ENCODE measurements around the gene ITGBL1.

Gene ITGBL1

GRCh38 chr13:101467415-101467814, 14.9 kb downstream of the ITGBL1 start:
- no peak for ATAC-seq (replicated peaks)
- H3K9me3 Mint-ChIP-seq: no peaks in the 10 kb centered on the region

GRCh38 chr13:101473458-101473857, 21.0 kb downstream of the ITGBL1 start:
- Mint-ChIP-seq H3K9me3 (no peaks in the 10 kb centered on the region), H3K27me3 (peaks cover 20 to 26% of the 10 kb centered on the region in 2 donors), H3K27ac (no peak overlapping the region), H3K4me3 (no peak overlapping the region), H3K36me3 (ENCODE audit: insufficient read depth) (no peaks in the 10 kb centered on the region), H3K4me1 (ENCODE audit: low read depth in 2 of 2) (no peaks in the 10 kb centered on the region)
- no peak for ATAC-seq (replicated peaks)
- no peak for DNase-seq

More at GRCh38 chr13:101467415-101467814, 14.9 kb downstream of the ITGBL1 start:
- DNase-seq: no peak
- no peaks in the 10 kb centered on the region for H3K4me1 Mint-ChIP-seq (ENCODE audit: low read depth in 2 of 2)
- no peak overlapping the region for H3K27ac Mint-ChIP-seq
- H3K27me3 Mint-ChIP-seq: peaks cover 9 to 15% of the 10 kb centered on the region in 2 donors
- H3K4me3 Mint-ChIP-seq: no peak overlapping the region
- peaks cover 3% of the 10 kb centered on the region for H3K36me3 Mint-ChIP-seq (ENCODE audit: insufficient read depth)

GRCh38 chr13:101474419-101474957, 22.0 kb downstream of the ITGBL1 start:
- H3K27ac Mint-ChIP-seq: no peak overlapping the region
- H3K4me1 Mint-ChIP-seq (ENCODE audit: low read depth in 2 of 2): no peaks in the 10 kb centered on the region
- ATAC-seq (replicated peaks): no peak
- DNase-seq: no peak
- H3K4me3 Mint-ChIP-seq: no peak overlapping the region
- H3K27me3 Mint-ChIP-seq: peaks cover 26 to 27% of the 10 kb centered on the region in 2 donors
- H3K36me3 Mint-ChIP-seq (ENCODE audit: insufficient read depth): no peaks in the 10 kb centered on the region
- H3K9me3 Mint-ChIP-seq: no peaks in the 10 kb centered on the region

GRCh38 chr13:101475536-101475935, 23.1 kb downstream of the ITGBL1 start:
- no peak overlapping the region for H3K27ac Mint-ChIP-seq

GRCh38 chr13:101481421-101481820, 28.9 kb downstream of the ITGBL1 start:
- DNase-seq: no peak
- no peak overlapping the region for H3K4me3 Mint-ChIP-seq
- ATAC-seq (replicated peaks): no peak
- no peak overlapping the region for H3K27ac Mint-ChIP-seq
- H3K9me3 Mint-ChIP-seq: no peaks in the 10 kb centered on the region
- H3K27me3 Mint-ChIP-seq: peaks cover 5 to 21% of the 10 kb centered on the region in 2 donors
- H3K36me3 Mint-ChIP-seq (ENCODE audit: insufficient read depth): no peaks in the 10 kb centered on the region
- H3K4me1 Mint-ChIP-seq (ENCODE audit: low read depth in 2 of 2): no peaks in the 10 kb centered on the region

More at GRCh38 chr13:101475536-101475935, 23.1 kb downstream of the ITGBL1 start:
- H3K27me3 Mint-ChIP-seq: peaks cover 26 to 34% of the 10 kb centered on the region in 2 donors
- no peak overlapping the region for H3K4me3 Mint-ChIP-seq
- DNase-seq: no peak
- no peak for ATAC-seq (replicated peaks)
- H3K36me3 Mint-ChIP-seq (ENCODE audit: insufficient read depth): no peaks in the 10 kb centered on the region
- H3K4me1 Mint-ChIP-seq (ENCODE audit: low read depth in 2 of 2): no peaks in the 10 kb centered on the region
- no peaks in the 10 kb centered on the region for H3K9me3 Mint-ChIP-seq

DNA sequence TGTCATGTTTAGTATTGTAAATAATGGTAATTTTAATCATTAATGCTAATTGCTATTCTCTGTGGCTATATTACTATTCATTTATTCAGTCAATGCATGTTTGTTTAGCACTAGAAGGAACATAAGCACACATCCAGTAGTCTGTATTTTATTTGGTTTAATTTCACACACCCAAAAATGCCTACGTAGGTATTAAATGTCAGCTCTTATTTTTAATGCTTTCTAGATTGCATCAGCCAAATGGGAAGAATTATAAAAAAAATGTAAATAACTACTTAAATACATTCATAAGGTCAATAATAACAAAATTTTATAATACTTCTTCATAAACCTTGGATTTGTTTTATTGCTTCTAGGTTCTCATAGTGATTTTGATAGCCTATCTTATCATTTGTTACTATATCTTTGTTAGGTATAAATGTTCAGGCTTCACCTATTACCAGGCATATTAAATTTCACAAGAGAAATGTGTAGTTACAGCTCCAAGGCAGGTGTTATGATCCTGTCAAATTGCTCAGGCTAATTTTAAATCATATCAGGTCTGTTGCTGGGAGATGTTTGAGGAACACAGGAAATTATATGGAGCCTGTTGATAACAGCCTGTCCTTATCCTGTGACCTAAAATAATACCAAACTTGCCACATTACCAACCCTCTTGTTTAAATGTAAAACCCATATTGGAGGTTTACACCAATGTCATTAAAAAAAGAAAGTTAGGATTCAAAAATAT, 34.4 kb downstream of the ITGBL1 start:
- H3K27me3 Mint-ChIP-seq: peaks cover 7 to 10% of the 10 kb centered on the region in 2 donors
- H3K4me3 Mint-ChIP-seq: no peak overlapping the region
- H3K4me1 Mint-ChIP-seq (ENCODE audit: low read depth in 2 of 2): no peaks in the 10 kb centered on the region
- no peak overlapping the region for H3K27ac Mint-ChIP-seq
- H3K9me3 Mint-ChIP-seq: no peaks in the 10 kb centered on the region
- ATAC-seq (replicated peaks) (no peak), DNase-seq (no peak)
- H3K36me3 Mint-ChIP-seq (ENCODE audit: insufficient read depth): no peaks in the 10 kb centered on the region

GRCh38 chr13:101487438-101487830, 35.0 kb downstream of the ITGBL1 start:
- ATAC-seq (replicated peaks) (no peak), DNase-seq (no peak)
- Mint-ChIP-seq H3K27me3 (peaks cover 10 to 13% of the 10 kb centered on the region in 2 donors), H3K4me3 (no peak overlapping the region), H3K9me3 (no peaks in the 10 kb centered on the region), H3K36me3 (ENCODE audit: insufficient read depth) (no peaks in the 10 kb centered on the region), H3K4me1 (ENCODE audit: low read depth in 2 of 2) (no peaks in the 10 kb centered on the region), H3K27ac (no peak overlapping the region)

- H3K4me3 Mint-ChIP-seq: no peak overlapping the region
- no peak overlapping the region for H3K27ac Mint-ChIP-seq
- peaks cover 5 to 18% of the 10 kb centered on the region in 2 donors for H3K27me3 Mint-ChIP-seq
- no peaks in the 10 kb centered on the region for H3K4me1 Mint-ChIP-seq (ENCODE audit: low read depth in 2 of 2)
- H3K9me3 Mint-ChIP-seq: no peaks in the 10 kb centered on the region
- H3K36me3 Mint-ChIP-seq (ENCODE audit: insufficient read depth): no peaks in the 10 kb centered on the region
- no peak for ATAC-seq (replicated peaks)
- DNase-seq: no peak
These were observed 36.3 kb downstream of the ITGBL1 start for GRCh38 chr13:101488734-101489133.

DNA sequence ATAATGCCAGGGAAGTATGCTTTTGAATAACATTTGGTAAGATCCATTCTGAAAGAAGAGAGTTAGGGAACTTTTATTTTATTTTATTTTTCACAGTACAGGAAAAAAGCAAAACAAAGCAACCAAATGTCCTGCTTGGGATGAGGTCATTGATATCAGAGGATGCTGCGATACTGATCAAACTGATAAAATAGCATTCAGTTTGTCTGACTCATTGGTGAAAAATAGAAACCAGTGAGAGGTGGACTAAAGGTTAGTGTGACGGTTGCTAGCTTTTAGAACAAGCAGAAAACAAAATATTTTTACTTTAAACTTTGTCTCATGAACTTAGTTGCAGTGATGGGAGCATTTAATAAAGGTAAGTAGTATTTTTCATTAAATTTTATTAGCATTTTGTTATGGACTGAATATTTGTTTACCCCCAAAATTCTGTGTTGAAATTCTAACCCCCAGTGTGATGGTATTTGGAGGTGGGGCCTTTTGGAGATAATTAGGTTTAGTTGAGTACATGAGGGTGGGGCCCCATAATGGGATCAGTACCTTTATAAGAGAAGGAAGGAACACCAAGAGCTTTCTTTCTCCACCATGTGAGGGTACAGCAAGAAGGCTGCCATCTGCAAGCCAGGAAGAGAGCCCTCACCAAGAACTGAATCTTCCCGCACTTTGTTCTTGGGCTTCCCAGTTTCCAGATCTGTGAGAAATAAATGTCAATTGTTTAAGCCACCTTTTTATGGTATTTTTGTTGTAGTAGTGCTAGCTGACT, 37.3 kb downstream of the ITGBL1 start:
- no peaks in the 10 kb centered on the region for H3K4me1 Mint-ChIP-seq (ENCODE audit: low read depth in 2 of 2)
- no peak overlapping the region for H3K27ac Mint-ChIP-seq
- peaks cover 5 to 20% of the 10 kb centered on the region in 2 donors for H3K27me3 Mint-ChIP-seq
- no peaks in the 10 kb centered on the region for H3K36me3 Mint-ChIP-seq (ENCODE audit: insufficient read depth)
- no peaks in the 10 kb centered on the region for H3K9me3 Mint-ChIP-seq
- ATAC-seq (replicated peaks) (no peak), DNase-seq (no peak)
- H3K4me3 Mint-ChIP-seq: no peak overlapping the region

GRCh38 chr13:101490406-101491015, 38.0 kb downstream of the ITGBL1 start:
- DNase-seq: no peak
- H3K27me3 Mint-ChIP-seq: peaks cover 5 to 26% of the 10 kb centered on the region in 2 donors
- H3K9me3 Mint-ChIP-seq: no peaks in the 10 kb centered on the region
- no peak for ATAC-seq (replicated peaks)
- no peaks in the 10 kb centered on the region for H3K4me1 Mint-ChIP-seq (ENCODE audit: low read depth in 2 of 2)
- no peak overlapping the region for H3K27ac Mint-ChIP-seq
- no peak overlapping the region for H3K4me3 Mint-ChIP-seq
- H3K36me3 Mint-ChIP-seq (ENCODE audit: insufficient read depth): no peaks in the 10 kb centered on the region

DNA sequence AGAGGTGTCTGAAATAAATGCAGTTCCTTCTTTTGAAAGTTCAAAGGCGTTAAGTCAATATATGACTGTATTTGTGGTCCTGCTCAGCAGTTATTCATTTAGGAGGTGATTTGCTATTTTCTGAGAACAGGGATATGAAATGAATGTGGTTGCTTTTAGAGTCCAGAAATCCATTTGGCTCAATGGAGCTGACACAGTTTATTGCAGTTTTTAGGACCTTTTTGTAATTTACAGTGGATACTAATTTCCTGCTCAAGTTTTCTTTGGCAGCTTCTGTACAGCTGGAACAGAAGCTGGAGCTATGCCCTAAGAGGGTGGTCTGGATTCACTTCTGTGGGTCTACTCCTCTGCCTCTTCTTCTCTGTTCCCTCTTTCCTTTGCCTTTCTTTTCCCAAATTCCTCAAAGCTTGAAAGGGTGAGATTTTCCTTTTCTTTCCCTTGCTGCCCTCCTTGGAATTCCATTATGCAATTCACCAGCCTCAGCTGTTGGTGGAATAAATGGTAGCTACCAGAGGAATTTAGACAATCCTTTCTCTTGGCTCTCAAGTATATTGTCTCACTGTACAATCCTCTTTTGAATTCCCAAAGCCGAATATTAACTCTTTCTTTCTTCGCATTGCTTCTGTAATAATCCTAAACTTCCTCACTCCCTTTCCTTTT, 39.9 kb downstream of the ITGBL1 start:
- ATAC-seq (replicated peaks): no peak
- Mint-ChIP-seq H3K4me1 (ENCODE audit: low read depth in 2 of 2) (no peaks in the 10 kb centered on the region), H3K36me3 (ENCODE audit: insufficient read depth) (no peaks in the 10 kb centered on the region), H3K27ac (no peak overlapping the region), H3K27me3 (peaks cover 5 to 37% of the 10 kb centered on the region in 2 donors), H3K9me3 (no peaks in the 10 kb centered on the region), H3K4me3 (no peak overlapping the region)
- DNase-seq: no peak

- no peak for ATAC-seq (replicated peaks)
- Mint-ChIP-seq H3K27ac (no peak overlapping the region), H3K36me3 (ENCODE audit: insufficient read depth) (no peaks in the 10 kb centered on the region), H3K4me1 (ENCODE audit: low read depth in 2 of 2) (no peaks in the 10 kb centered on the region), H3K27me3 (peaks cover 5 to 45% of the 10 kb centered on the region in 2 donors), H3K9me3 (no peaks in the 10 kb centered on the region), H3K4me3 (no peak overlapping the region)
- no peak for DNase-seq
These were observed 41.1 kb downstream of the ITGBL1 start for GRCh38 chr13:101493541-101493940.

- no peak for DNase-seq
These were observed 46.9 kb downstream of the ITGBL1 start for GRCh38 chr13:101499406-101499805.

More at GRCh38 chr13:101499406-101499805, 46.9 kb downstream of the ITGBL1 start:
- H3K36me3 Mint-ChIP-seq (ENCODE audit: insufficient read depth): no peaks in the 10 kb centered on the region
- H3K4me1 Mint-ChIP-seq (ENCODE audit: low read depth in 2 of 2): no peaks in the 10 kb centered on the region
- no peaks in the 10 kb centered on the region for H3K9me3 Mint-ChIP-seq
- ATAC-seq (replicated peaks): no peak
- peaks cover 29 to 47% of the 10 kb centered on the region in 2 donors for H3K27me3 Mint-ChIP-seq
- H3K27ac Mint-ChIP-seq: no peak overlapping the region
- H3K4me3 Mint-ChIP-seq: no peak overlapping the region

Measured in effector memory CD8-positive, alpha-beta T cell (primary cell).